H1 (cell line): ENCODE measurements around the gene FOXI3.

Experiments
- ATF2 ChIP-seq: IDR thresholded peaks from 2 replicates; pipeline ENCODE4 v1.6.1; 2012; ENCODE audit warnings: low read length, inconsistent platforms
- BCL11A ChIP-seq, 2 experiments: IDR thresholded peaks; one replicate each; pipeline ENCODE4 v1.6.1; 2011; ENCODE audit warnings: low read depth in 2 of 2, low read length in 2 of 2, mild to moderate bottlenecking in 2 of 2
- BRCA1 ChIP-seq: IDR thresholded peaks from 2 replicates; pipeline ENCODE4 v1.6.1; 2012; ENCODE audit warnings: low read depth, low read length, improper control_type of control experiment
- CBX5 ChIP-seq: fragments of 300-800, 300-1000 bp; sonication (generic); IDR thresholded peaks from 2 replicates; pipeline ENCODE4 v1.7.1; 2016; ENCODE audit warnings: antibody characterized with exemption, low read length, low read depth
- EZH2 ChIP-seq: fragments of 200-600 bp; sonication (generic); IDR thresholded peaks from 2 replicates; pipeline ENCODE4 v1.7.1; 2012; ENCODE audit warnings: low read depth, mild to moderate bottlenecking, moderate library complexity, low read length, inconsistent platforms; ENCODE audit not compliant: severe bottlenecking
- GABPA ChIP-seq: IDR thresholded peaks from 2 replicates; pipeline ENCODE4 v1.6.1; 2011; ENCODE audit warnings: mild to moderate bottlenecking, low read length, moderate library complexity, borderline replicate concordance; ENCODE audit not compliant: insufficient read depth
- HDAC6 ChIP-seq: IDR thresholded peaks from one replicate; pipeline ENCODE4 v1.7.1; 2012; ENCODE audit warnings: low read depth, mild to moderate bottlenecking, inconsistent platforms, low read length, moderate library complexity
- NRF1 ChIP-seq: IDR thresholded peaks from 2 replicates; pipeline ENCODE4 v1.6.1; 2011; ENCODE audit warnings: mild to moderate bottlenecking, low read depth, low read length, improper control_type of control experiment
- POLR2AphosphoS5 ChIP-seq: IDR thresholded peaks from 2 replicates; pipeline ENCODE4 v1.6.1; 2011; ENCODE audit warnings: low read depth, low read length
- SRF ChIP-seq: IDR thresholded peaks from 2 replicates; pipeline ENCODE4 v1.6.1; 2011; ENCODE audit warnings: mild to moderate bottlenecking, low read depth, low read length, moderate library complexity
- TF ChIP-seq, protein P1 (sequence below), 3 experiments: IDR thresholded peaks; 1 replicate in 2 of 3; 2 replicates in 1 of 3; pipeline versions ENCODE4 v1.5.1 to v1.6.1; 2011; ENCODE audit warnings: low read length in 3 of 3, mild to moderate bottlenecking in 3 of 3, inconsistent platforms in 2 of 3, low read depth in 1 of 3, moderate library complexity in 1 of 3; ENCODE audit not compliant: insufficient read depth in 1 of 3; ENCODE audit errors: control extremely low read depth in 1 of 3
- TF ChIP-seq, protein P2 (sequence below): IDR thresholded peaks from 2 replicates; pipeline ENCODE4 v1.6.1; 2011; ENCODE audit warnings: low read length, improper control_type of control experiment

- TF ChIP-seq EZH2: no peak
- TF ChIP-seq, protein P1, sequence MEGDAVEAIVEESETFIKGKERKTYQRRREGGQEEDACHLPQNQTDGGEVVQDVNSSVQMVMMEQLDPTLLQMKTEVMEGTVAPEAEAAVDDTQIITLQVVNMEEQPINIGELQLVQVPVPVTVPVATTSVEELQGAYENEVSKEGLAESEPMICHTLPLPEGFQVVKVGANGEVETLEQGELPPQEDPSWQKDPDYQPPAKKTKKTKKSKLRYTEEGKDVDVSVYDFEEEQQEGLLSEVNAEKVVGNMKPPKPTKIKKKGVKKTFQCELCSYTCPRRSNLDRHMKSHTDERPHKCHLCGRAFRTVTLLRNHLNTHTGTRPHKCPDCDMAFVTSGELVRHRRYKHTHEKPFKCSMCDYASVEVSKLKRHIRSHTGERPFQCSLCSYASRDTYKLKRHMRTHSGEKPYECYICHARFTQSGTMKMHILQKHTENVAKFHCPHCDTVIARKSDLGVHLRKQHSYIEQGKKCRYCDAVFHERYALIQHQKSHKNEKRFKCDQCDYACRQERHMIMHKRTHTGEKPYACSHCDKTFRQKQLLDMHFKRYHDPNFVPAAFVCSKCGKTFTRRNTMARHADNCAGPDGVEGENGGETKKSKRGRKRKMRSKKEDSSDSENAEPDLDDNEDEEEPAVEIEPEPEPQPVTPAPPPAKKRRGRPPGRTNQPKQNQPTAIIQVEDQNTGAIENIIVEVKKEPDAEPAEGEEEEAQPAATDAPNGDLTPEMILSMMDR (IDR thresholded peaks at IDR 0.05; ENCODE audit: control extremely low read depth in 1 of 3, insufficient read depth in 1 of 3, low read depth in 1 of 3, low read length in 3 of 3): no peak
- no peak for TF ChIP-seq ATF2
- TF ChIP-seq GABPA: no peak
- TF ChIP-seq CBX5: no peak
- TF ChIP-seq BCL11A (IDR thresholded peaks at IDR 0.05; ENCODE audit: low read depth in 2 of 2, low read length in 2 of 2): no peak
- TF ChIP-seq, protein P2, sequence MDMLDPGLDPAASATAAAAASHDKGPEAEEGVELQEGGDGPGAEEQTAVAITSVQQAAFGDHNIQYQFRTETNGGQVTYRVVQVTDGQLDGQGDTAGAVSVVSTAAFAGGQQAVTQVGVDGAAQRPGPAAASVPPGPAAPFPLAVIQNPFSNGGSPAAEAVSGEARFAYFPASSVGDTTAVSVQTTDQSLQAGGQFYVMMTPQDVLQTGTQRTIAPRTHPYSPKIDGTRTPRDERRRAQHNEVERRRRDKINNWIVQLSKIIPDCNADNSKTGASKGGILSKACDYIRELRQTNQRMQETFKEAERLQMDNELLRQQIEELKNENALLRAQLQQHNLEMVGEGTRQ: no peak
- TF ChIP-seq SRF: no peak
- no peak for TF ChIP-seq POLR2AphosphoS5
- TF ChIP-seq HDAC6: no peak
- no peak for TF ChIP-seq BRCA1
- TF ChIP-seq NRF1: no peak
Measured at GRCh38 chr2:88429929-88430328, 22.6 kb downstream of the FOXI3 start.
